ENCODE data around the gene RAB41. TPM values are rescaled to one million over a fixed set of nuclear protein-coding genes. Genes with fewer than 3 reads are reported as not detected.
"Not testable (repeated sequence)": the region's sequence is repeated elsewhere in the genome, so short reads cannot be mapped to it uniquely, and the experiment has no call there.

RAB41 gene
- total RNA-seq, 1 donor from 2014 or later: not detected

DNA sequence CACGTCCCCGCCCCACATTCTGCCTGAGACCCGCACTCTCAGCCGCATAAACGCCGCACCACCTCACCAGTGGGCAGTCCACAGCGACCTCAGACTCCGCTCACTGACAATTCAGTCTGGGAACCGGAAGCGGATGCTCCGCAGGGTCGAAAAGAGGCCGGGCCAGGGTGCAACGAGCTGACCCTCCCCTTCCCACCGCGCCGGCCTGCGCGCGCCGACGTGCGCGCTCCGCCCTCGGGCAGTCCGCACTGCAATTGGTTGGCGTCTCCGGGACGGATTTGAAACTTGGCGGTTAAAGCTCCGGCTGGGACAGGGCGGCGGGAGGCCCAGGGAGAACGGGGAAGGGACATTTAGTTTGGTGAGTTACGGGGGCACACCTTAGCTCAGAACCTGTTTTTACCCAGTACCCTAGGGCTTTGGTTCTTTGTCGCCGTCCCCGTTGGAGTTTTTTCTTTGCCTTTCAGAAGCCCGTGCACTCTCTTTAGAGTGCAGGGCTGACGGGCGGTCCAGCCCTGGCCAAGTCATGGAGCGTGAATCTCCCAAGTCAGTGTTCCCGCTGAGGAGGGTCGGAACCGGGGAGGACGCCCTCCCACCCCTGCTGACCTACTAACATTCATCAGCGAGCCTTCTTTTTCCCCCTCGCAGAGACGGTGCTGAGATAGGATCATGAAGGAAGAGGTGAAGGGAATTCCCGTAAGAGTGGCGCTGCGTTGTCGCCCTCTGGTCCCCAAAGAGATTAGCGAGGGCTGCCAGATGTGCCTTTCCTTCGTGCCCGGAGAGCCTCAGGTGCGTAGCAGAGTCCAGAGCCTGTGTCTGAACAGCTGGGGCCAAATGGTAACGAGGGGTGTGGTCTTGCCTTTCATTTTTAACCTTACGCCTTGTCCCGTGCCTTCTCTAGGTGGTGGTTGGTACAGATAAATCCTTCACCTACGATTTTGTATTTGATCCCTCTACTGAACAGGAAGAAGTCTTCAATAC is 8.1 kb downstream of the RAB41 start, which contains the start of the genes KIF4A and PDZD11:
TSS of gene KIF4A (plus strand) at position 312 of the 978 bp plus-strand sequence. CDS start at position 667, 355 bp downstream.
TSS of gene PDZD11 (minus strand) at position 135 of the 978 bp plus-strand sequence. CDS start 586 bp downstream, outside the sequence.
- peak; percentile 84 for DNase-seq (ENCODE audit: low read depth)

DNA sequence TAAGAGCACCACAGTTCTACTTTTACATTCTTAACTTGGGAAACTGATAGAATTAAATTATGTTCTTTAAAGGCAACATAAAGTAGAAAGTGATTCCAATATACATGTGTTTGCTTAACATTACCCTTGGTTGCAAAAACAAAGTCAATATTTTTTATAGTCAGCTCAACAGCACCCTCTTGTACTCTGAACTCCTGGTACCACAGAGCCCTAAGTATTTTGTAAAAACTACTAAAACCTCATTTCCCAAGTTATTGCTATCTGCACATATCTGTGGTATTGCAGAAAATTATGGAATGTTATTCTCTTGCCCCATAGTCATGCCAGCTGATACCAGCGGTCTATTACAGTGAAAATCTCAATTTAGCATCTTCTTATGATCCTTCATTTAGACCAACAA is 10.8 kb downstream of the RAB41 start:
- DNase-seq (ENCODE audit: low read depth): peak; percentile 4

DNA sequence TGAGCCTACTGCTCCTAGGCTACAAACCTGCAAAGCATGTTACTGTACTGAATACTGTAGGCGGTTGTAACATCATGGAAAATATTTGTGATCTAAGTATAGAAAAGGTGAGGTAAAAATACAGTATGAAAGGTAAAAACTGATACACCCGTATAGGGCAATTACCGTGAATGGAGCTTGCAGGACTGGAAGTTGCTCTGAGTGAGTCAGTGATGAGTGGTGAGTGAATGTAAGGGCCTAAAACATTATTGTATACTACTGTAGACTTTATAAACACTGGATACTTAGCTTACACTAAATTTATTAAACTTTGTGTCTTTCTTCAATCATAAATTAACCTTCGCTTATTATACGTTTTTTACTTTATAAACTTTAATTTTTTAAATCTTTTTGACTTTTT is 11.6 kb downstream of the RAB41 start:
- DNase-seq (ENCODE audit: low read depth): no peak

DNA sequence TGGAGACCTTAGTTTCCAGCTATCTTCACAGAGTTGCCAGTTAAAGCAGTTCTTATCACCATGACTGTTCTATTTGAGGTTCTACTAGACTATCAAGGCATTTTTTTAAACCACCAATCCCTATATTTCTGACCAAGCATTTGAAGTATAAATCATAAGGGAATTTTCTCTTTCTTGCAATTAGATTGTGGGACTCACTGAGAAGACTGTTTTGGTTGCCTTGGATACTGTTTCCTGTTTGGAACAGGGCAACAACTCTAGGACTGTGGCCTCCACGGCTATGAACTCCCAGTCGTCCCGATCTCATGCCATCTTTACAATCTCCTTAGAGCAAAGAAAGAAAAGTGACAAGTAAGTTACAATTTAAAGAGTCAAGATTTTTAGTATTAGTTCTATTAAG is 19.7 kb downstream of the RAB41 start:
- DNase-seq (ENCODE audit: low read depth): peak; percentile 14

DNA sequence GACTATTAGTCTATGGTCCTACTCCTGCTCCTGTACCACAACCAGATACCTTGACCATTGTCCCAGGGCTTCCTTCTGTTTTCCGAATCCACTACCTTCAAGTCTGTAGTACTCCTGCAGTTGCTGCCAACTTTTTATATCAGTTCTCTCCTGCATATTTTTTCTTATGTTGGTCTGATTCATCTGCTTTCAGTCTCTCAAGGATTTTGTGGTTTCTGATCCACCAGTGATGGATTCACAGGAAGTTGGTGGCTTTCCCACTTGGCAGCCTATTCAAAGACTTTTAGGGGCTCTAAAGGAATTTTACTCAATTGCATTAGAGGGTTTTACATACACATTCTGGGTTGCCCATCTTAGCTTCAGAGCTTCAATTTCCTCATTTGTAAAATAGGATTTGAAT is 31.5 kb downstream of the RAB41 start:
- DNase-seq (ENCODE audit: low read depth): peak; percentile 9

DNA sequence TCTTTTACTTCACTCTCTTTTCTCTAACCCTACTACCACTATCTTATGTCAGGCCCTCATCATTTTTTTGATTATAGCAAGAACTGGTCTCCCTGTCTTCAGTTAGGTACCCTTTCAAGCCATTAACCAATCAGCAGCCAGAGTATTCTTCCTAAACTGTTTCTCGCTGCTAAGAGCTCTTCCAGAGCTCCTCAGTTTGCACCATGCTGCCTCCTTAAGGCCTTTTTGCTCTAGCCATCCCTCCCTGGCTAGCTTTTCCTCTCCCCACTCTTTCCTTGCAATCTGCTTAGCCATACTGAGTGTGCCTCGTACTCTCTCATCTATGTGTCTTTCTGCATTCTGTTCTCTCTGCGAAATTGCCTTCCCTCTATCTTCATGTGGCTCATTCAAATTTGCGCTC is 40.8 kb downstream of the RAB41 start:
- DNase-seq (ENCODE audit: low read depth): no peak

DNA sequence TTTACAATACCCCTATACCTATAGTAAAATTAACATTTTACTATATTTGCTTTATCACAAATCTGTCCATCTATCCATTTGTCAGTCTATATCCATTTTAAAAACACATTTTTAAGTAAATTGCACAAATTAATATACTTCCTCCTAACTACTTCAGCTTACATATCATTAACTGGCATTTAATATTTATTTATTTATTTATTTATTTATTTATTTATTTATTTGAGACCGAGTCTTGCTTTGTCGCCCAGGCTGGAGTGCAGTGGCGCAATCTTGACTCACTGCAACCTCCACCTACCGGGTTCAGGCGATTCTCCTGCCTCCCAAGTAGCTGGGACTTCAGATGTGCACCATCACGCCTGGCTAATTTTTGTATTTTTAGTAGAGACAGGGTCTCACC is 41.7 kb downstream of the RAB41 start:
- not testable (repeated sequence) for DNase-seq (ENCODE audit: low read depth)

DNA sequence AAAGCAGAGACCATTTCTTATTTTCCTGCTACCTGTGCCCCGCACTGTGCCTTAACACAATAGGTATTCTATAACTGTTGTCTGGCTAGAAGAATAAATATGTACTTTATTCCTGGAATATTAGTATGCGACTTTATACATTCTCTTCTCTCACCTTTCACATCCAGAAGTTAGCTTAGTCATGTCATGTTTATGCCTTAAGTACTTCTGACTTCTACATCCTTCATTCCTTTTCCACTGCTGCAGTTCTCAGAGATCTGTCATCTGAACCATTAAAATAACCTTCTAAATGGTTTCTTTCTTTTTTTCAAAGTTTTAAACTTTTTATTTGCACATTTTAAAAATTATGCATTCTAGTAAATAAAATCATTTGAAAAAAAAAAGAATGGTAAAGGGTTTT is 42.4 kb downstream of the RAB41 start:
- no peak for DNase-seq (ENCODE audit: low read depth)

DNA sequence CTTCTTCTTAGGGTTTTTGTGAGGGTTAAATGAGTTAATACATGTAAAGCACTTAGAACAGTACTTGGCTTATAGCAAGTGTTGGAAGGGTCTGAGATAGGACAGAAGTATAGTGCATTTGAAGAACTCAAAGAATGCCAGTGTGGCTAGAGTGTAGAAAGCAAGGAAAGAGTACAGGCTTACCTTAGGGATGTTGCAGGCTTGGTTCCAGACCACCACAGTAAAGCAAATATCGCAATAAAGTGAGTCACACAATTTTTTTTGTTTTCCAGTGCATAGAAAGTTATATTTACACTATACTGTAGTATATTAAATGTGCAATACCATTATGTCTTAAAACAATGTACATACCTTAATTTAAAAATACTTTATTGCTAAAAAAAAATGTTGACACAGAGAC is 49.2 kb downstream of the RAB41 start:
- no peak for DNase-seq (ENCODE audit: low read depth)

DNA sequence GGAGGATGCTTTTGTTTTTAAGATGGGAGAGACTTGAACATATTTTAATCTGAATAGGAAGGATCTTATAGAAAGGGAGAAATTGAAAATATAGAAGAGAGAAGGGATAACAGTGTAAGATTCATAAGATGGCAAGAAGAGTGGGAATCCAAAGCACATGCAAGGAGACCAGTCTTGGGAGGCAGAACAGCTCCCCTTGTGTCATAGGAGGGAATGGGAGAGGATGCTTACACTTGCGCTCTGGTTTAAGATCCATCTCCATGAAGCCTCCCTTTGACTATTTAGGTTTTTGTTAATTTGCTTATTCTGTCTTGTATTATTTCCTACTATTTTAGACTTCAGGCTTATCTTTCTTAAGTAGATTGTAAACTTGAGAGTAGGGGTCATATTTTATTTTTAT is 50.6 kb downstream of the RAB41 start:
- DNase-seq (ENCODE audit: low read depth): no peak

Other genes with a start within 250 kb of the RAB41 start
- gene AWAT2, start 232.2 kb upstream of the RAB41 start, total RNA-seq: not detected in 2 replicates
- not detected in 2 replicates for gene OTUD6A, start 219.7 kb upstream of the RAB41 start, total RNA-seq
- 49.9 and 52.3 TPM in 2 replicates for gene IGBP1, start 148.7 kb upstream of the RAB41 start, total RNA-seq
- not detected in 2 replicates for gene DGAT2L6, start 104.7 kb upstream of the RAB41 start, total RNA-seq
- not detected in 2 replicates for gene AWAT1, start 47.5 kb upstream of the RAB41 start, total RNA-seq
- gene P2RY4, start 22.0 kb upstream of the RAB41 start, total RNA-seq: not detected in 2 replicates
- gene ARR3, start 13.8 kb upstream of the RAB41 start, total RNA-seq: not detected in 2 replicates
- 57.4 and 65.2 TPM in 2 replicates for gene PDZD11, start 7.8 kb downstream of the RAB41 start, total RNA-seq
- 0.27 and 0.36 TPM in 2 replicates for gene KIF4A, start 7.9 kb downstream of the RAB41 start, total RNA-seq
- not detected in 2 replicates for gene GDPD2, start 141.1 kb downstream of the RAB41 start, total RNA-seq
- 1.0 and 1.2 TPM in 2 replicates for gene DLG3, start 162.7 kb downstream of the RAB41 start, total RNA-seq